ENCODE data around the gene PDE7B. TPM values are rescaled to one million over a fixed set of nuclear protein-coding genes. Genes with fewer than 3 reads are reported as not detected.

Gene PDE7B
- polyA plus RNA-seq, 1 donor (not counting 4 experiments of a cell fraction or from before 2014, with no cell fraction given), result 0.01 TPM

DNA sequence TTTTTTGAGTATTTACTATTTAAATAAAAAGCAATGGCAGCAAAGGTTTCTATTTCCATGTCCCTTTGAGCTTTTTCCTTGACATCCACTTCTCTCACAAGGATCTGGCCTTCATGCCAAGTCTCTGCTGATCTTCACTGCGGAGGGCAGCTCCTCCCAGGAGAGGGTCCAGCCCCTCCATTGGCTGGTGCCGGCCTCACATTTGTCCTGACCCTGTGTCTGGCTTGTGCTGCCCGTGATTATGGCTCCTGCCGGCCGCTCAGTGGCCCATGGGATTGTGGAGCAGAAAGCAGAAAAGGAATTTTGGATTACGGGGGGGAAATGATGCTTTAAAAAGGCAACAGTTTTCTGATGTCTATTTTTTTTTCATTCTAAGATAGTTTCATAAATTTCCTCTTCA, 31.2 kb upstream of the PDE7B start:
- no peak overlapping the region for H3K4me2 ChIP-seq (ENCODE audit: control insufficient read depth, extremely low read depth, insufficient read depth, low read depth, low read length)
- FAIRE-seq, result no peak
- H3K9me1 ChIP-seq (ENCODE audit: control insufficient read depth, extremely low read depth, insufficient read depth, low read length), result no peaks in the 10 kb centered on the region
- H3K27ac ChIP-seq (ENCODE audit: control insufficient read depth, insufficient read depth, low read length), result no peak overlapping the region
- H2AFZ ChIP-seq (ENCODE audit: control insufficient read depth, low read length), result no peak overlapping the region
- H3K27me3 ChIP-seq (ENCODE audit: control insufficient read depth, extremely low read depth, insufficient read depth, low read length), result no peaks in the 10 kb centered on the region
- dilution Hi-C loops (cut with MboI; ENCODE audit: extremely low pct_ligation_motif_present, low sequenced_read_pairs), result no loop called here
- no peaks in the 10 kb centered on the region for H3K79me2 ChIP-seq (ENCODE audit: control insufficient read depth, insufficient read depth, low read length)
- DNase-seq (ENCODE audit: low read depth, low spot score), result no peak
- H3K36me3 ChIP-seq (ENCODE audit: control insufficient read depth in 2 of 2, extremely low read depth in 1 of 2, insufficient read depth in 2 of 2, low read length in 2 of 2), result no peaks in the 10 kb centered on the region
- no peaks in the 10 kb centered on the region for H3K9me3 ChIP-seq (ENCODE audit: control insufficient read depth, low read depth, low read length)
- H3K9ac ChIP-seq (ENCODE audit: control insufficient read depth, extremely low read depth, insufficient read depth, low read length), result no peak overlapping the region
- no peaks in the 10 kb centered on the region for H4K20me1 ChIP-seq (ENCODE audit: control insufficient read depth, extremely low read depth, insufficient read depth, low read length)
- TF ChIP-seq, protein P1, sequence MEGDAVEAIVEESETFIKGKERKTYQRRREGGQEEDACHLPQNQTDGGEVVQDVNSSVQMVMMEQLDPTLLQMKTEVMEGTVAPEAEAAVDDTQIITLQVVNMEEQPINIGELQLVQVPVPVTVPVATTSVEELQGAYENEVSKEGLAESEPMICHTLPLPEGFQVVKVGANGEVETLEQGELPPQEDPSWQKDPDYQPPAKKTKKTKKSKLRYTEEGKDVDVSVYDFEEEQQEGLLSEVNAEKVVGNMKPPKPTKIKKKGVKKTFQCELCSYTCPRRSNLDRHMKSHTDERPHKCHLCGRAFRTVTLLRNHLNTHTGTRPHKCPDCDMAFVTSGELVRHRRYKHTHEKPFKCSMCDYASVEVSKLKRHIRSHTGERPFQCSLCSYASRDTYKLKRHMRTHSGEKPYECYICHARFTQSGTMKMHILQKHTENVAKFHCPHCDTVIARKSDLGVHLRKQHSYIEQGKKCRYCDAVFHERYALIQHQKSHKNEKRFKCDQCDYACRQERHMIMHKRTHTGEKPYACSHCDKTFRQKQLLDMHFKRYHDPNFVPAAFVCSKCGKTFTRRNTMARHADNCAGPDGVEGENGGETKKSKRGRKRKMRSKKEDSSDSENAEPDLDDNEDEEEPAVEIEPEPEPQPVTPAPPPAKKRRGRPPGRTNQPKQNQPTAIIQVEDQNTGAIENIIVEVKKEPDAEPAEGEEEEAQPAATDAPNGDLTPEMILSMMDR (optimal IDR thresholded peaks at IDR 0.05 in 1 of 3, IDR thresholded peaks at IDR 0.05 in 1 of 3, conservative IDR thresholded peaks at IDR 0.05 in 1 of 3; ENCODE audit: extremely low read depth in 1 of 3, insufficient read depth in 2 of 3, low read length in 3 of 3), result no peak
- no peak for TF ChIP-seq EZH2 (IDR thresholded peaks at IDR 0.05; ENCODE audit: low read length)
- H3K4me3 ChIP-seq (ENCODE audit: control insufficient read depth in 2 of 3, extremely low read depth in 1 of 3, insufficient read depth in 2 of 3, low read depth in 1 of 3, low read length in 3 of 3), result no peak overlapping the region
- H3K4me1 ChIP-seq (ENCODE audit: control insufficient read depth, extremely low read depth, insufficient read depth, low read length), result no peaks in the 10 kb centered on the region

DNA sequence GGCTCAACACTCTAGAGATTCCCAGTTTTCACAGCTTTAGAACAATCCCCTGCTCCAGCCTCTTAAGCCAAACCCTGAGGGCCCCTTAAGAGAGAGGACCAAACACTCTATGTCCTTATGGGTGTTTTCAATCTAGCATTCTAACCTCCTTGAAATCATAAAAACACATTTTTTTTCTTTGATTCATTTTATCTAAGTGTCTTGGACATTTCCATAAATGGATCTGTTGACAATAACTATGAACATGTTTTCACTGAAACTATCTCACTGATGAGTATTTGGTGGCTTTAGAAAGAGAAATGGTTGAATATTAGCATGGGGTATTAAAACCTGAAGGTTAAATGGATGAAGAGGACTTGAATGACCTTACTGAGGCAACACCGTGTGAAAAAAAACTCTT, 27.6 kb upstream of the PDE7B start:
- dilution Hi-C loops (cut with MboI; ENCODE audit: extremely low pct_ligation_motif_present, low sequenced_read_pairs), result no loop called here
- Histone ChIP-seq H3K79me2 (ENCODE audit: control insufficient read depth, insufficient read depth, low read length) (no peaks in the 10 kb centered on the region), H3K27me3 (ENCODE audit: control insufficient read depth, extremely low read depth, insufficient read depth, low read length) (no peaks in the 10 kb centered on the region), H2AFZ (ENCODE audit: control insufficient read depth, low read length) (no peak overlapping the region), H4K20me1 (ENCODE audit: control insufficient read depth, extremely low read depth, insufficient read depth, low read length) (no peaks in the 10 kb centered on the region), H3K9me3 (ENCODE audit: control insufficient read depth, low read depth, low read length) (no peaks in the 10 kb centered on the region), H3K4me1 (ENCODE audit: control insufficient read depth, extremely low read depth, insufficient read depth, low read length) (no peaks in the 10 kb centered on the region), H3K9me1 (ENCODE audit: control insufficient read depth, extremely low read depth, insufficient read depth, low read length) (no peaks in the 10 kb centered on the region), H3K27ac (ENCODE audit: control insufficient read depth, insufficient read depth, low read length) (no peak overlapping the region), H3K36me3 (ENCODE audit: control insufficient read depth in 2 of 2, extremely low read depth in 1 of 2, insufficient read depth in 2 of 2, low read length in 2 of 2) (no peaks in the 10 kb centered on the region), H3K4me2 (ENCODE audit: control insufficient read depth, extremely low read depth, insufficient read depth, low read depth, low read length) (no peak overlapping the region), H3K9ac (ENCODE audit: control insufficient read depth, extremely low read depth, insufficient read depth, low read length) (no peak overlapping the region), H3K4me3 (ENCODE audit: control insufficient read depth in 2 of 3, extremely low read depth in 1 of 3, insufficient read depth in 2 of 3, low read depth in 1 of 3, low read length in 3 of 3) (no peak overlapping the region)
- TF ChIP-seq EZH2 (IDR thresholded peaks at IDR 0.05; ENCODE audit: low read length), result no peak
- TF ChIP-seq, protein P1 (optimal IDR thresholded peaks at IDR 0.05 in 1 of 3, IDR thresholded peaks at IDR 0.05 in 1 of 3, conservative IDR thresholded peaks at IDR 0.05 in 1 of 3; ENCODE audit: extremely low read depth in 1 of 3, insufficient read depth in 2 of 3, low read length in 3 of 3), result no peak
- FAIRE-seq, result no peak
- DNase-seq (ENCODE audit: low read depth, low spot score), result no peak
